GM12872 (cell line): Measurements from ENCODE around the gene TPI1.

Experiments
- TF ChIP-seq, protein P1 (sequence below): IDR thresholded peaks from 3 replicates; pipeline ENCODE4 v1.5.1; 2011; ENCODE audit warnings: low read depth, mild to moderate bottlenecking, low read length, moderate library complexity; ENCODE audit not compliant: insufficient read depth

Gene TPI1

DNA sequence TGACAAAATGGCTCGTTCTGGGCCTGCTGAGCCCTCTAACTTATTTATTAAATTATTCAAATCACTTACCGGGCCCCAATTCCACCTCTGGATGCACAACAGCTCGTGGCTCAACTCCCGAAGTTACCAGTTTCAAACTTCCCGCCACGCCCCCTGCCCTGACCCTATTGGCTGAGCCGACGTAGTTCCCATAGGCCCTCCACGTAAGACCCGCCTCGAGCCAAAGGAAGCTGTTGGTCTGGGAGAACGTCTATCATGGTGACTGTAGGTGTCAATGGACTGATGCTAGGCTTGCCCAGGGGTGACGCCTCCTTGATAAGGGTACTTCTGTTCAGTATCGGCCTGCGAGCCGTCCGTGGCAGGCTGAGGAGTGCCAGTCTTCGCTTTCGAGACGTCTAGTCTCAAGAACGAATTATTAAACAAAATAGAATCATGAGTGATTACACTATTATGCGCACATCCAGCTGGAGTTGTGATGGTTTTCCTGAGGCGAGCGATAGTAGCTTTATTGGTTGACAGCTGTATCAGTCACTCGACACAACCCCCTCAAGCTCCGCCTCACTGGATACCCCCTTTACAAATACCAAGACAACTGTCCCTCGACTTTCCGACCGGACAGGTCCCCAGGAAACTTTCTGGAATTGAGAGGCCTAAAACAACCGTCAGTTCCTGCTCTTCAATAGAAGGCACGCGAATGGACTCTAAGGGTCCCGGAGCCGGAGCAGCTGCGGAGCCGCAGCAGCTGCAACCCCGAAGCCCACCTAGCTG lies 16.0 kb upstream of the TPI1 start, which contains the start of gene CDCA3:
CDCA3 (minus strand) TSS at position 134 of the 768 bp plus-strand sequence. CDS start 334 bp downstream, outside the sequence.
- TF ChIP-seq, protein P1, sequence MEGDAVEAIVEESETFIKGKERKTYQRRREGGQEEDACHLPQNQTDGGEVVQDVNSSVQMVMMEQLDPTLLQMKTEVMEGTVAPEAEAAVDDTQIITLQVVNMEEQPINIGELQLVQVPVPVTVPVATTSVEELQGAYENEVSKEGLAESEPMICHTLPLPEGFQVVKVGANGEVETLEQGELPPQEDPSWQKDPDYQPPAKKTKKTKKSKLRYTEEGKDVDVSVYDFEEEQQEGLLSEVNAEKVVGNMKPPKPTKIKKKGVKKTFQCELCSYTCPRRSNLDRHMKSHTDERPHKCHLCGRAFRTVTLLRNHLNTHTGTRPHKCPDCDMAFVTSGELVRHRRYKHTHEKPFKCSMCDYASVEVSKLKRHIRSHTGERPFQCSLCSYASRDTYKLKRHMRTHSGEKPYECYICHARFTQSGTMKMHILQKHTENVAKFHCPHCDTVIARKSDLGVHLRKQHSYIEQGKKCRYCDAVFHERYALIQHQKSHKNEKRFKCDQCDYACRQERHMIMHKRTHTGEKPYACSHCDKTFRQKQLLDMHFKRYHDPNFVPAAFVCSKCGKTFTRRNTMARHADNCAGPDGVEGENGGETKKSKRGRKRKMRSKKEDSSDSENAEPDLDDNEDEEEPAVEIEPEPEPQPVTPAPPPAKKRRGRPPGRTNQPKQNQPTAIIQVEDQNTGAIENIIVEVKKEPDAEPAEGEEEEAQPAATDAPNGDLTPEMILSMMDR, result no peak

DNA sequence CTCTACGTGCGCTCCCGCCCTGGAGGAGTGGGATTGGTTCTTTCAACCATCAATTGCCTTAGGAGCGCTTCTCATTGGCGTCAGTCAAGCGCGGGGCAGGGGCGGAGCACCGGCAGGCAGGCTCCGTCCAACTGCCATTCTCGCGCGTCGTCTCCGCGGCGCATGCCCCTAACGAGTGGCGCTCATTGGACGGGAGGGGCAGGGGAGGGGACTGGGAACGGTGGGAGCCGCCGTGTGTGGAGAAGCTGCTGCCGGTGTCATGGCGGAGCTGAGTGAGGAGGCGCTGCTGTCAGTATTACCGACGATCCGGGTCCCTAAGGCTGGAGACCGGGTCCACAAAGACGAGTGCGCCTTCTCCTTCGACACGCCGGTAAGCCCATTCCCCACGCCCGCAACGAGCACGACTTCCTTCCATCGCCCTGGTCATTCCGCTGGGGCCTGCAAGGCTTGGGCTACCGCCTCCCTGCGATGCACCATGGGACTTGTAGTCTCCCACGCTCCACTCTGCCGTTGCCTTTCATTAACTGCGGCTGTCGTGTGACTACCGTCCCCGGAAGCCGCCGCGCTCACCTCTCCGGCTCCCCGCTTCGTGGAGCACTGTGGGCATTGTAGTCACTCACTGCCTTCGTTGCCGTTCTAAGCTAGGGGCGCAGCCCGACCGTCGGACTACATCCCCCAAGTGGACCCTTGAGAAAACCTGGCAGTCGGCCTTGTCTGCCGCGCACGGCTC lies 15.2 kb upstream of the TPI1 start, which contains the start of gene USP5:
USP5 (plus strand) TSS at position 230 of the 730 bp plus-strand sequence; CDS start at position 260, 30 bp downstream.
- TF ChIP-seq, protein P1, result no peak

DNA sequence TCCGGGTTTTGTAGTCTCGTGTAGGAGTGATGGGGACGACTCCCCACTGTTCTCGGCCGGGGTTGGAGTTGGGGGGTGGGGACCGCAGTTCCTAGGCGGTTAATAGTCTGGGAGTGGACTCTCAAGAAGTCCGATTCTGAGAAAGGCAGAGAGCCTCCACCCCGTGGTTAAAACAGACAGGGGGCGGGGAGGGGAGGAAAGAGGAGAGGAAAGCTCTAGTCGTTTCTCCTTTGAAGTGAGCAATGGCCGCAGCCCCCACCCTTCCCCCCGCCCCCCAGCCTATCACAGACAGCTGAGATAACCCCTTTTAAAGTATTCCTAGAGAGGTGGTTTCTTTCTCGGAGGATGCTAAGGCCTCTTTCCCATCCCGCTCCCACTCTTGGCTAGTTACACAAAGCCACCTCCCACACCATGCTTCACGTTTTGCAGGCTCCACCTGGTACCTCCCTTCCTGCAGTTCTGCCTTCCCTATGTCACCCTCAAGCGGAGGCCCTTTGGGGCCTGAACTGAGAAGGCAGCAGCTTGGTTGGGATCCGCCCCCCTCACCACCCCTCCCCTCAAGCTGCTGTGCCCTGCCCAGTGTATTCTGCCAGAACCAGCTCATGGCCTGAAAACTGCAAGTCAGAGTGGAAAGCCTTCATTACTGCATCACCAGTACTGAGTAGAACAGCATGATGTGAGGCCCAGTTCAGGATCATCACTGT lies 14.5 kb upstream of the TPI1 start:
- TF ChIP-seq, protein P1, result no peak

DNA sequence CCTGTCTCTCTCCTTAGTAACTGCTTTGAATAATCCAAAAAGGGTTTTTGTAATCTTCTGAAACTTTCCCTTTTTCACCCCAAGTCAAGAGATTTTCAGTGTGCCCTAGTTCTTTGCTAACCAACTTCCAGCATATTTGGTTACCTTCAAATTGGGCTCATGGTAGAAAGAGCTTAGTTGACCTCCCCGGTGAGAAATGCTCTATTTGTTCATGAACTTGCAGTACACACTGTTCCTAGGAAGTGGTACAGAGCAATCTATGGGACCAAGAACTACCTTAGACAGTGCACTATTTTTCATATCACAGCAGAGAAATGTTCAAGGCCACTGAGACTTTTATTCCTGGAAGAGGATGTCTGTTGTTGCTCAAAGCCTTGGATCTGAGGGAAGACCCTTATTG lies 13.7 kb upstream of the TPI1 start:
- TF ChIP-seq, protein P1, result no peak

DNA sequence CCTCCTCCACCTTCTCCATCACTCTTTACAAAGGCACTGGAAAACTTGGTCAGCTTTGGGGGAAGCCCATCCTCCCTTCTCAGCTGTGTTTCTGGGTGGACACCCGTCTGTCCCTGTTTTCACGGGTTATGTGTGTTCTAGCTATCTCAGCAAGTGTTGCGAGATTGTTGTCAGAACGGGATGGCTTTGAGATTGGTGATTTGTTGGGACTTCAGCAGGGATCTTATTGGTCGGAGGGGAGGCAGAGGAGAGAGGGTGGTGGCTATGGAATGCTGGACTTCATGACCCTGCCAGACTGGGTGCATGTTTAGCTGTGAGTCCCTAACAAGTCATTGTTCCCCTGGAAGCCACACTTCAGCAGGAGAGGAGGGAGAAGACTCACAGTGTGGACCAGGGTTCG lies 13.3 kb upstream of the TPI1 start:
- TF ChIP-seq, protein P1, result no peak

DNA sequence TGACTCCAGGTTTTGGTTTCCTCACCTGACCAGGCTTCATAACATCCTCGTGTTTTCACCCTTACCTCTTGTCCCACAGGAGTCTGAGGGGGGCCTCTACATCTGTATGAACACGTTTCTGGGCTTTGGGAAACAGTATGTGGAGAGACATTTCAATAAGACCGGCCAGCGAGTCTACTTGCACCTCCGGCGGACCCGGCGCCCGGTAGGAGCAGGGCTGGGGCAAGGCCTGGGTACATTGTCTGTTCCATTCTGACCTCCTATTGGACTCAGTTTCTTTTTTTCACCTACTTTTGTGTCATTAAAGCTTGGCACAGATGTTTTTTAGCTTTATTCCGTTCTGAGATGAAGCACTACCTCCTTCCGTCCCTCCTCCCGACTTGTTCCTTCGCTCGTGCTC lies 12.0 kb upstream of the TPI1 start:
- TF ChIP-seq, protein P1, result no peak

DNA sequence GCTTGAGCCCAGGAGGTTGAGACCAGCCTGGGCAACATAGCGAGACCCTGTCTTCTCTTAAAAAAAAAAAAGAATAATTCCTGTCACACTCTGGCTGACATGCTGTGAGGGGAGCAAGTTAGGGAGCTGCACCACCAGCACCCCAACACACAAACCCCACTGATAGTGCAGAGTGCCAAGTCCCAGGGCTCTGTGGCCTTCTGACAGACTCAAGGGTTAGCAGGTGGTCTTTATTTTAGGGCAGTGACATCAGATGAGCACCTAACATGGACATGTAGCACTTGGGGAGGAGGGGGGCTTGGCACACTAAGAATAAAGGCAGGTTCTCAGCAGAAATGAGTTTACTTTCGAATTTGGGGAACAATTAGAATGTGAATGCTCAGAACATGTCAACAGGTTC lies 8.5 kb upstream of the TPI1 start:
- TF ChIP-seq, protein P1, result no peak
